ENCODE measurements around the gene EEFSEC.

EEFSEC gene

DNA sequence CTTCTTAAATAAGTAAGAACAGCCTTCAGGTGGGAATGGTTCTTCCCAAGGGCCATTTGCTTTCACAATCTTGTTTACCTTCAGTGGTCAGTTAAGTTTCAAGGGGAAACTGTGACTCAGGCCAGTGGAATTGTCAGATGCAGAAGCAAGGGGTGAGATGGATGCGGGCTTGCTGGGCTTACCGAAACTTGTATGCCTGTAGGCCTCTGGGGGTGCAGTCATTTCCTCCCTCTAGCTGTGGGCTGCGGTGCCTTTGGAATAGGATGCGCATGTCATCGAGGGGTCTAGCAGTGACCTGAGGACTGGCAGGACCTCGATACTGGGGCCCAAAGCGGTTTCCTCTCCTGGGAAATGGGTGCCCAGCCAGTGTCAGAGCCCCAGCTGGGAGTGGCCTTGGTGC, 121.6 kb downstream of the EEFSEC start:
- no peak overlapping the region for H3K27ac ChIP-seq (ENCODE audit: low read length)
- H3K36me3 ChIP-seq (replicated peaks; ENCODE audit: insufficient read depth, low read length) = no peaks in the 10 kb centered on the region
- H3F3A ChIP-seq (ENCODE audit: insufficient read depth, low read length) = no peaks in the 10 kb centered on the region
- TF ChIP-seq EZH2 (optimal IDR thresholded peaks at IDR 0.05; ENCODE audit: low read depth, low read length) (no peak), EZH2phosphoT487 (IDR thresholded peaks at IDR 0.05; ENCODE audit: low read length) (no peak)
- TF ChIP-seq, protein P1, sequence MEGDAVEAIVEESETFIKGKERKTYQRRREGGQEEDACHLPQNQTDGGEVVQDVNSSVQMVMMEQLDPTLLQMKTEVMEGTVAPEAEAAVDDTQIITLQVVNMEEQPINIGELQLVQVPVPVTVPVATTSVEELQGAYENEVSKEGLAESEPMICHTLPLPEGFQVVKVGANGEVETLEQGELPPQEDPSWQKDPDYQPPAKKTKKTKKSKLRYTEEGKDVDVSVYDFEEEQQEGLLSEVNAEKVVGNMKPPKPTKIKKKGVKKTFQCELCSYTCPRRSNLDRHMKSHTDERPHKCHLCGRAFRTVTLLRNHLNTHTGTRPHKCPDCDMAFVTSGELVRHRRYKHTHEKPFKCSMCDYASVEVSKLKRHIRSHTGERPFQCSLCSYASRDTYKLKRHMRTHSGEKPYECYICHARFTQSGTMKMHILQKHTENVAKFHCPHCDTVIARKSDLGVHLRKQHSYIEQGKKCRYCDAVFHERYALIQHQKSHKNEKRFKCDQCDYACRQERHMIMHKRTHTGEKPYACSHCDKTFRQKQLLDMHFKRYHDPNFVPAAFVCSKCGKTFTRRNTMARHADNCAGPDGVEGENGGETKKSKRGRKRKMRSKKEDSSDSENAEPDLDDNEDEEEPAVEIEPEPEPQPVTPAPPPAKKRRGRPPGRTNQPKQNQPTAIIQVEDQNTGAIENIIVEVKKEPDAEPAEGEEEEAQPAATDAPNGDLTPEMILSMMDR (IDR thresholded peaks at IDR 0.05; ENCODE audit: low read length) = no peak
- H3K9ac ChIP-seq (ENCODE audit: low read length) = no peak overlapping the region
- no peaks in the 10 kb centered on the region for H3K9me3 ChIP-seq (replicated peaks; ENCODE audit: insufficient read depth, low read length)
- no peak for DNase-seq
- H4K20me1 ChIP-seq (ENCODE audit: insufficient read depth, low read length) = no peaks in the 10 kb centered on the region
- no peaks in the 10 kb centered on the region for H3K4me1 ChIP-seq (ENCODE audit: low read length)
- H2AFZ ChIP-seq (ENCODE audit: low read length) = no peak overlapping the region
- H3K79me2 ChIP-seq (ENCODE audit: low read length) = no peaks in the 10 kb centered on the region
- no peaks in the 10 kb centered on the region for H3K9me2 ChIP-seq (replicated peaks; ENCODE audit: insufficient read depth, low read length)
- H3K4me2 ChIP-seq (ENCODE audit: low read depth, low read length) = no peak overlapping the region
- no peak overlapping the region for H3K4me3 ChIP-seq (ENCODE audit: low read length)
- H3K27me3 ChIP-seq (replicated peaks; ENCODE audit: insufficient read depth, low read length) = no peaks in the 10 kb centered on the region

DNA sequence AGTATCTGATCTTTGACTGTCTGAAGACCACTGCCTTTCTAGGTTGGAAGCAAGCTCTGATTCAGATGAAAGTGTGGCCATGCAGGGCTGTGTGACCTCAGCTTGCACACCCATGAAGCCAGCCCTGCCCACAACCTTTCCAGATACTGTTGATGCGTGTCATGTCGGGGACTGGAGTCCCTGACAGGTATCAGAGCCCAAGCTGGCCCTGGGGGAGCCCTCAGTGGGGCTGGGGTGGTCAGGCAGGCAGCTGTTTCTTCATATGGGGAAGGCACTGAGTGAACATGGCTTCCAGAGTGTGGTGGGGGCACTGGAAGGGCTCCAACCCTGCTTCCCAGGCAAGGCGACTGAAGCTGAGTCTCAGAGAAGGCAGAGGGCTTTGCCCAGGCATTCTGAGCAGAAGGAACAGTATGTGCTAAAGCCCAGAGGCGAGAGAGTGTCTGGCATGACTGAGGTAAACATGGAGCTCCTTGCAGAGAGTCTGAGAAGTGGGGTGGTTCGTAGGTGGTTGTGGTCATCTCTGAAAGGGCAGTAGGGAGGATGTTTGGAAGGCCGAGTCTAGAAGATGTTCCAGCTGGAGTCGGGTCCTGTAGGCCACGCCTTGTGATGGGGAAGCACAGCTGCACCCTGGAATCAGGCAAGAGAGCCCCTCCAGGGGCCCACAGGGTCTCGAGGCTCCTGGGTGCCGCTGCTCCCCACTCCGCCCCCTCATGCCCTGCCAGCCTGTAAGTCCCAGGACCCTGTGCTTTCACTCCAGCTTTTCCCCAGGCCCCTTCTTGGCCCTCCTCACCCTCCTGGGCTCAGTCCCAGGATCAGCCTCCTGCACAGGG, 122.2 kb downstream of the EEFSEC start:
- Histone ChIP-seq H3K4me1 (ENCODE audit: low read length) (no peaks in the 10 kb centered on the region), H3K9me2 (replicated peaks; ENCODE audit: insufficient read depth, low read length) (no peaks in the 10 kb centered on the region), H3K9me3 (replicated peaks; ENCODE audit: insufficient read depth, low read length) (no peaks in the 10 kb centered on the region), H3K79me2 (ENCODE audit: low read length) (no peaks in the 10 kb centered on the region), H3K36me3 (replicated peaks; ENCODE audit: insufficient read depth, low read length) (no peaks in the 10 kb centered on the region), H3F3A (ENCODE audit: insufficient read depth, low read length) (no peaks in the 10 kb centered on the region), H4K20me1 (ENCODE audit: insufficient read depth, low read length) (no peaks in the 10 kb centered on the region), H3K4me3 (ENCODE audit: low read length) (no peak overlapping the region), H3K4me2 (ENCODE audit: low read depth, low read length) (no peak overlapping the region), H3K27ac (ENCODE audit: low read length) (no peak overlapping the region), H3K27me3 (replicated peaks; ENCODE audit: insufficient read depth, low read length) (no peaks in the 10 kb centered on the region), H2AFZ (ENCODE audit: low read length) (no peak overlapping the region), H3K9ac (ENCODE audit: low read length) (no peak overlapping the region)
- TF ChIP-seq EZH2phosphoT487 (IDR thresholded peaks at IDR 0.05; ENCODE audit: low read length) (no peak), EZH2 (optimal IDR thresholded peaks at IDR 0.05; ENCODE audit: low read depth, low read length) (no peak)
- TF ChIP-seq, protein P1 (IDR thresholded peaks at IDR 0.05; ENCODE audit: low read length) = no peak
- no peak for DNase-seq

DNA sequence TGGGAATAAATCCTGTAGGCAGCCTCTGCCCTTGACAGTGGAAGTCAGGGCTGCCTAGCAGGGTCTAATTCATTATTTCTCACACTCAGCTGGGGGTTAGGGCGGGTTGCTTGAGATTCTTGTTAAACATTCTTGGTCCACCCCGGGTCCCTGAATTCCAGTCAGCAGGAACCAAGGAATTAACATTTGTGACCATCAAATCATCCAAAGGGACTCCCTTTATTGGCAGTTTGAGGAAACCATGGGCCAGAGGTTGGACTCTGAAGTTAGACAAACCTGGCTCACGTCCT, 122.8 kb downstream of the EEFSEC start:
- Histone ChIP-seq H2AFZ (ENCODE audit: low read length) (no peak overlapping the region), H3K9ac (ENCODE audit: low read length) (no peak overlapping the region), H3K27me3 (replicated peaks; ENCODE audit: insufficient read depth, low read length) (no peaks in the 10 kb centered on the region), H3K4me2 (ENCODE audit: low read depth, low read length) (no peak overlapping the region), H3K36me3 (replicated peaks; ENCODE audit: insufficient read depth, low read length) (no peaks in the 10 kb centered on the region), H3K79me2 (ENCODE audit: low read length) (no peaks in the 10 kb centered on the region), H3K4me3 (ENCODE audit: low read length) (no peak overlapping the region), H3K9me2 (replicated peaks; ENCODE audit: insufficient read depth, low read length) (no peaks in the 10 kb centered on the region), H3K9me3 (replicated peaks; ENCODE audit: insufficient read depth, low read length) (no peaks in the 10 kb centered on the region), H3K27ac (ENCODE audit: low read length) (no peak overlapping the region), H4K20me1 (ENCODE audit: insufficient read depth, low read length) (no peaks in the 10 kb centered on the region), H3K4me1 (ENCODE audit: low read length) (no peaks in the 10 kb centered on the region), H3F3A (ENCODE audit: insufficient read depth, low read length) (no peaks in the 10 kb centered on the region)
- DNase-seq = no peak
- TF ChIP-seq EZH2 (optimal IDR thresholded peaks at IDR 0.05; ENCODE audit: low read depth, low read length) (no peak), EZH2phosphoT487 (IDR thresholded peaks at IDR 0.05; ENCODE audit: low read length) (no peak)
- TF ChIP-seq, protein P1 (IDR thresholded peaks at IDR 0.05; ENCODE audit: low read length) = no peak

Measured in MM.1S (cell line).